ENCODE measurements around the gene DHX32.
"Not testable (repeated sequence)": the region's sequence is repeated elsewhere in the genome, so short reads cannot be mapped to it uniquely, and the experiment has no call there.

- not testable (repeated sequence) for TF ChIP-seq CTCF, POLR2A (IDR thresholded peaks at IDR 0.05)
These were observed 24.2 kb upstream of the DHX32 start for GRCh38 chr10:125905069-125905994.
